GM12864 (cell line): ENCODE measurements around the gene NUP214.
"Not testable (repeated sequence)": the region's sequence is repeated elsewhere in the genome, so short reads cannot be mapped to it uniquely, and the experiment has no call there.

Experiments
- DNase-seq: peaks from one replicate; pipeline ENCODE4 v3.0.0-alpha.2; 2011; ENCODE audit warnings: low read depth
- H3K4me3 ChIP-seq: 2 replicates; pipeline ENCODE4 v1.5.1; 2011; ENCODE audit warnings: mild to moderate bottlenecking, low read depth, low read length, control low read depth
- CTCF ChIP-seq: IDR thresholded peaks from 2 replicates; pipeline ENCODE4 v1.5.1; 2011; ENCODE audit warnings: low read depth, mild to moderate bottlenecking, moderate library complexity, low read length, control low read depth, inconsistent platforms; ENCODE audit errors: missing control alignments

NUP214 gene

GRCh38 chr9:131186622-131187021, 61.2 kb downstream of the NUP214 start:
- DNase-seq: no peak
- H3K4me3 ChIP-seq: no peak overlapping the region
- TF ChIP-seq CTCF: no peak

GRCh38 chr9:131187957-131188356, 62.6 kb downstream of the NUP214 start:
- H3K4me3 ChIP-seq: no peak overlapping the region
- TF ChIP-seq CTCF: no peak
- no peak for DNase-seq

GRCh38 chr9:131188976-131189375, 63.6 kb downstream of the NUP214 start:
- TF ChIP-seq CTCF: no peak
- no peak for DNase-seq
- H3K4me3 ChIP-seq: no peak overlapping the region

GRCh38 chr9:131190191-131190590, 64.8 kb downstream of the NUP214 start:
- no peak overlapping the region for H3K4me3 ChIP-seq
- no peak for TF ChIP-seq CTCF
- DNase-seq: no peak

GRCh38 chr9:131191032-131191431, 65.6 kb downstream of the NUP214 start:
- not testable (repeated sequence) for DNase-seq, H3K4me3 ChIP-seq

GRCh38 chr9:131191857-131192256, 66.5 kb downstream of the NUP214 start:
- no peak for TF ChIP-seq CTCF
- H3K4me3 ChIP-seq: no peak overlapping the region
- DNase-seq: no peak

GRCh38 chr9:131193051-131193450, 67.7 kb downstream of the NUP214 start:
- TF ChIP-seq CTCF: no peak
- no peak overlapping the region for H3K4me3 ChIP-seq
- DNase-seq: no peak

- H3K4me3 ChIP-seq: no peak overlapping the region
- DNase-seq: no peak
- TF ChIP-seq CTCF: no peak
Observed at GRCh38 chr9:131194762-131195161, 69.4 kb downstream of the NUP214 start.
